NCI-H187 (cell line): ENCODE results near the gene PPP6R3.
"Not testable (repeated sequence)": the region's sequence is repeated elsewhere in the genome, so short reads cannot be mapped to it uniquely, and the experiment has no call there.

Experiments
- DNase-seq, 2 experiments: peaks; one replicate each; lab custom pipeline; 2025; lab: John Stamatoyannopoulos, UW

Gene PPP6R3

DNA sequence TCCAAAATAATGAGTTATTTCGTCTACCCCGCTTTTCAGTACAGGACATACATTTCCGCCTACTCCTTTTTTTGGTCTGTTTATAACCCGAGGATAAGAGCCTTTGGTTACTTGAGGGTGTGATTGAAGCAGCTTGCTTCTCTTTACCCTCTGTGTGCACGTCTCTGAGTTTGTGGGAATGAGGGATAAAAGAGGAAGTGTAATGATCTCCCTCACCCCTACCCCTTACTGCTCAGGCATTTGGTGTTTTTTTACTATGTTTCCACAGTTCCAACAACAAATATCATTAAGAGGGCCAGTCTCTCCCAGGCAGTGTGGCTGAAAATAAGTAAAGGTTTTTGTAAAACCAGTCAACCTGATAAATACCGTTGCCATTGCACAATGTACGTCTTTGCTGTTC, 140.6 kb downstream of the PPP6R3 start:
- no peak for DNase-seq

- no peak for DNase-seq
These were observed 149.2 kb downstream of the PPP6R3 start for GRCh38 chr11:68609761-68610160.

DNA sequence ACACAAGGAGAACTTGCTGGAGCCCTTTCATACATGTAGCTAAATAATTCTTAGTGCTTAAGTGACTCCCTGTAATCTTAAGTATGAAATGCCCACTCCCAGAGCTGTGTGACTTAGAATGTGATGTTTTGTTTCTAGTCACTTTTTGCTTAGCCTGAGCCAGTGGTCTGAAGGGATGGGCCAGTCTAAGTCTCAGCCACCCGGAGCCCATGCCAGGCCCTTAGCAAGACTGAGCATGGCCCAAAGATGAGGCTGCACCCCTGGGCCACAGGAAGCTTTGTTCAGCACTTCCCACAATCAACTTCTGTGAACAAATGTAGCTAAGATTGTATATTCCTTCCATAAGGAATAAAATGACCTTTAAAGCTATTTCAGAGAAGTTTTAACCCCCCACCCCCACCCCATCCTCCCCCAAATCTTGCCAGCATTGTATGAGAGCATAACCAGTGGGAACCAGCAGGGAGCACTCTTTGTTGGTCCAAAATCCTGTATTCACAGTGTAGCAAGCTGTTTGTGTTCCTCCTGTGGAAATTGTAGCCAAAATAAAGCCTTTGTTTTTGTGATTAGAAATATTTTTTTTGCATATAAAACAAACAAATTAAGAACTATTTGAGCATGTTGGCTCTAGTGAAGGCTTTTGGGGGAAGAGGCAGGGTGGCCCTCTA, 150.0 kb downstream of the PPP6R3 start:
- no peak for DNase-seq

- DNase-seq = no peak
These were observed 155.1 kb downstream of the PPP6R3 start for GRCh38 chr11:68615657-68616056.

- DNase-seq = no peak
These were observed 157.6 kb downstream of the PPP6R3 start for GRCh38 chr11:68617925-68618809.

DNA sequence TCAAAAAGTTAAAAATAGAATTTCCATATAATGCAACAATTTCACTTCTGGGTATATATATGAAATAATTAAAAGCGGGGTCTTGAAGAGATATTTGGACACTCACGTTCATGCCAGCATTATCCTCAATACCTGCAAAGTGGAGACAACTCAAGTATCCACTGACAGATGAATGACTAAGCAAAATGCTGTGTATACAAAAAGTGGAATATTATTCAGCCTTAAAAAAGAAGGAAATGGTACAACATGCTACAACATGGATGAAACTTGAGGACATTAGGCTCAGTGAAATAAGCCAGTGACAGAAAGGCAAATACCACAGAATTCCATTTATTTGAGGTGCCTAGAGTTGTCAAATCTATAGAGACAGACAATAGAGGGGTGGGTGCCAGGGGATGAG, 161.3 kb downstream of the PPP6R3 start:
- DNase-seq = no peak

DNA sequence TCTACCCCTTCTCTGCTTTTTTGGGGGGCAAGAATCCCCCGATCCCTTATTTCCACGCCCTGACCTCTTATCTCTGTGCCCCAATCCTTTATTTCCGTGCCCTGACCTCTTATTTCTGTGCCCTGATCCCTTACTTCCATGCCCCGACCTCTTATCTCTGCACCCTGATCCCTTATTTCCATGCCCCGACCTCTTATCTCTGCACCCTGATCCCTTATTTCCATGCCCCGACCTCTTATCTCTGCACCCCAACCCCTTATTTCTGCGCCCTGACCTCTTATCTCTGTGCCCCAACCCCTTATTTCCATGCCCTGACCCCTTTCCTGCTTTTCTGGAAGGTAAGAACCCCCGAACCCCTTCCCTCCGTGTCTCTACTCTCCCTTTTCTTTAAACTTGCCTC, 163.2 kb downstream of the PPP6R3 start:
- DNase-seq = not testable (repeated sequence)

- DNase-seq = not testable (repeated sequence)
These were observed 164.5 kb downstream of the PPP6R3 start for GRCh38 chr11:68625069-68625468.

- DNase-seq = not testable (repeated sequence)
These were observed 165.7 kb downstream of the PPP6R3 start for GRCh38 chr11:68626236-68626635.

GRCh38 chr11:68628837-68629236, 168.3 kb downstream of the PPP6R3 start:
- not testable (repeated sequence) for DNase-seq

DNA sequence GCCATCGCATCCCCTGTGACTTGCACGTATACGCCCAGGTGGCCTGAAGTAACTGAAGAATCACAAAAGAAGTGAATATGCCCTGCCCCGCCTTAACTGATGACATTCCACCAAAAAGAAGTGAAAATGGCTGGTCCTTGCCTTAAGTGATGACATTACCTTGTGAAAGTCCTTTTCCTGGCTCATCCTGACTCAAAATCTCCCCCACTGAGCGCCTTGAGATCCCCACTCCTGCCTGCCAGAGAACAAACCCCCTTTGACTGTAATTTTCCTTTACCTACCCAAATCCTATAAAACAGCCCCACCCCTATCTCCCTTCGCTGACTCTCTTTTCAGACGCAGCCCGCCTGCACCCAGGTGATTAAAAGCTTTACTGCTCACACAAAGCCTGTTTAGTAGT, 171.8 kb downstream of the PPP6R3 start:
- not testable (repeated sequence) for DNase-seq

GRCh38 chr11:68632802-68633201, 172.2 kb downstream of the PPP6R3 start:
- DNase-seq = no peak

- not testable (repeated sequence) for DNase-seq
These were observed 174.1 kb downstream of the PPP6R3 start for GRCh38 chr11:68634606-68635005.

DNA sequence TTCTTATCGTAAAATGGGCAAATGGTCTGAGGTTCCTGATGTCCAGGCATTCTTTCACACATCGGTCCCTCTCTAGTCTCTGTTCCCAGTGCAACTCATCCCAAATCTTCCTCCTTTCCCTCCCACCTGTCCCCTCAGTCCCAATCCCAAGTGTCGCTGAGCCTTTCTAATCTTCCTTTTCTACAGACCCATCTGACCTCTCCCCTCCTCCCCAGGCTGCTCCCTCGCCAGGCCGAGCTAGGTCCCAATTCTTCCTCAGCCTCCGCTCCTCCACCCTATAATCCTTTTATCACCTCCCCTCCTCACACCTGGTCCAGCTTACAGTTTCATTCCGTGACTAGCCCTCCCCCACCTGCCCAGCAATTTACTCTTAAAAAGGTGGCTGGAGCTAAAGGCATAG, 174.6 kb downstream of the PPP6R3 start:
- not testable (repeated sequence) for DNase-seq

GRCh38 chr11:68635883-68636282, 175.3 kb downstream of the PPP6R3 start:
- DNase-seq = not testable (repeated sequence)

- not testable (repeated sequence) for DNase-seq
These were observed 178.8 kb downstream of the PPP6R3 start for GRCh38 chr11:68639322-68639721.

DNA sequence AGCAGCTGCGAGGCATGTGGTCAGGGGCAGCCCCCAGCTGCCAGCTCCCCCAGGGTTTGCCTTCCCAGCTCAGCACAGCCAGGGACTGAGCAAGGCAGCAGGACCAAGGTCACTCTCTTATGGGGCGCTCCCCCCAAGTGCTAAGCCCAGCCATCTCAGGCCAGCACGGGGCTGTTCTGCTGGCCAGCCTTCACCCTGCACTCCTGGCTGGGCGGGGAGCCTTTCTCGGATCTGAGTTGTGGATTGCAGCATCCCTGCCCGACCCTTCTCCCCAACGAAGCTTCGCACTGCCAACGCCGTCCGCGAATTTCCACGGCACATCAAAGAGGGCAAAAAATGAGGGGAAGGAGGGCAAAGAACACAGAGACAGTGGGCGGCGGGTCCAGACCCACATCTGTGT, 181.3 kb downstream of the PPP6R3 start:
- no peak for DNase-seq

GRCh38 chr11:68643585-68643984, 183.0 kb downstream of the PPP6R3 start:
- no peak for DNase-seq

- no peak for DNase-seq
These were observed 186.3 kb downstream of the PPP6R3 start for GRCh38 chr11:68646832-68647231.

- no peak for DNase-seq
These were observed 189.5 kb downstream of the PPP6R3 start for GRCh38 chr11:68649851-68650555.

DNA sequence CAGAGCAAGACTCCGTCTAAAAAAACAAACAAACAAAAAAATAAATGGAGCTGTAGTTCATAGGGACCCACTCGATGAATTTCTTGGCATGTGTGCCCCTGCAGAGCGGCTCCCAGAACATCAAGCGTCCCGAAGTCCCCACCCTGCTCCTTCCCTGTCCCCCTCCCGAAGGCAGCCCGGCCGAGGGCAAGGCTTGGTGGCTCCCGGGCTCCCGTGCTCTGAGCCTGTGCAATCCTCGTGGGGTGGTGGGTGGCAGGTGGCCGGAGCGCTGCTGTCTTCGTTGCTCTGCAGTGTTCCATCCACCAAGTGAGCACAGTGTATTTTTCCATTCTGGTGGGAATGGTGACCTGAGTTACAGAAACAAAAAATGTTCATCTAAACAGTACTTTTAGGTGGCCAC, 190.2 kb downstream of the PPP6R3 start:
- DNase-seq = no peak

- no peak for DNase-seq
These were observed 190.8 kb downstream of the PPP6R3 start for GRCh38 chr11:68651208-68651984.
